Measurements from ENCODE around the gene PCDH9. TPM values are rescaled to one million over a fixed set of nuclear protein-coding genes. Genes with fewer than 3 reads are reported as not detected.
"Not testable (repeated sequence)": the region's sequence is repeated elsewhere in the genome, so short reads cannot be mapped to it uniquely, and the experiment has no call there.

Gene PCDH9
- total RNA-seq, 1 donor from 2014 or later = 20.2 TPM

DNA sequence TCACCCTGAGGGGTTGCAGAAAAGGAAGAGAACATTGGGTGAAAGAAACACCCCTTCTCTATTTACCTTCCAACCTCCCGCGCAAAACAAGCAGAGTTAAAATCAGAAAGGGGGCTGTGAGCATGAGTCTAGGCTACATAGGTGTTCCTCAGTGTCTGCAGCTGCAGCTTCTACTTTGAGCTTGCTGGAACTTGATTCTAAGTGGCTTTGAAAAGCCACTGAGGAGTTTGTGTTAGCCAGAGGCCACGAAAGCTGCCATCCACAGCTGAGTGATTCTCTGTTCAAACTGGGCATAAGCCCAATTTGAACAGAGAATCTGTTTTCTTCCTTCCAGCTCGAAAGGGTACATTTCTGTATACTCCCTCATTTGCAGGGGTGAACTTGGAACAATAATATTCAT, 343.9 kb downstream of the PCDH9 start:
- Mint-ChIP-seq H3K27me3 (no peaks in the 10 kb centered on the region), H3K27ac (no peak overlapping the region), H3K4me1 (ENCODE audit: unreplicated experiment) (peaks cover 13% of the 10 kb centered on the region), H3K4me3 (no peak overlapping the region), H3K9me3 (peaks cover under 1% of the 10 kb centered on the region), H3K36me3 (no peaks in the 10 kb centered on the region)
- TF ChIP-seq CTCF (conservative IDR thresholded peaks at IDR 0.05) = no peak
- no peak for DNase-seq (ENCODE audit: extremely low spot score, unreplicated experiment)

- H3K36me3 Mint-ChIP-seq; H3K4me1 Mint-ChIP-seq (ENCODE audit: unreplicated experiment); H3K27ac Mint-ChIP-seq; H3K27me3 Mint-ChIP-seq; H3K9me3 Mint-ChIP-seq; DNase-seq (ENCODE audit: extremely low spot score, unreplicated experiment); H3K4me3 Mint-ChIP-seq: not testable (repeated sequence)
Measured at GRCh38 chr13:66881170-66881569, 349.0 kb downstream of the PCDH9 start.

GRCh38 chr13:66879988-66880387, 350.1 kb downstream of the PCDH9 start:
- Mint-ChIP-seq H3K4me3 (no peak overlapping the region), H3K36me3 (no peaks in the 10 kb centered on the region), H3K4me1 (ENCODE audit: unreplicated experiment) (no peaks in the 10 kb centered on the region), H3K27me3 (no peaks in the 10 kb centered on the region), H3K9me3 (peaks cover 9% of the 10 kb centered on the region), H3K27ac (no peak overlapping the region)
- DNase-seq (ENCODE audit: extremely low spot score, unreplicated experiment) = no peak
- no peak for TF ChIP-seq CTCF (conservative IDR thresholded peaks at IDR 0.05)

GRCh38 chr13:66875264-66875663, 354.9 kb downstream of the PCDH9 start:
- Mint-ChIP-seq H3K36me3 (no peaks in the 10 kb centered on the region), H3K27me3 (no peaks in the 10 kb centered on the region), H3K9me3 (peaks cover 5% of the 10 kb centered on the region), H3K27ac (no peak overlapping the region), H3K4me1 (ENCODE audit: unreplicated experiment) (no peaks in the 10 kb centered on the region), H3K4me3 (no peak overlapping the region)
- DNase-seq (ENCODE audit: extremely low spot score, unreplicated experiment) = no peak
- no peak for TF ChIP-seq CTCF (conservative IDR thresholded peaks at IDR 0.05)

GRCh38 chr13:66864627-66865026, 365.5 kb downstream of the PCDH9 start:
- no peaks in the 10 kb centered on the region for H3K36me3 Mint-ChIP-seq
- TF ChIP-seq CTCF (conservative IDR thresholded peaks at IDR 0.05) = no peak
- DNase-seq (ENCODE audit: extremely low spot score, unreplicated experiment) = no peak
- no peaks in the 10 kb centered on the region for H3K27me3 Mint-ChIP-seq
- no peak overlapping the region for H3K27ac Mint-ChIP-seq
- no peaks in the 10 kb centered on the region for H3K9me3 Mint-ChIP-seq
- peaks cover 4% of the 10 kb centered on the region for H3K4me1 Mint-ChIP-seq (ENCODE audit: unreplicated experiment)
- H3K4me3 Mint-ChIP-seq = no peak overlapping the region

- DNase-seq (ENCODE audit: extremely low spot score, unreplicated experiment) = no peak
- Mint-ChIP-seq H3K27ac (no peak overlapping the region), H3K9me3 (no peaks in the 10 kb centered on the region), H3K36me3 (no peaks in the 10 kb centered on the region), H3K27me3 (no peaks in the 10 kb centered on the region), H3K4me3 (no peak overlapping the region), H3K4me1 (ENCODE audit: unreplicated experiment) (peaks cover 4% of the 10 kb centered on the region)
- no peak for TF ChIP-seq CTCF (conservative IDR thresholded peaks at IDR 0.05)
Measured at GRCh38 chr13:66860878-66861417, 369.2 kb downstream of the PCDH9 start.

Data from type B pancreatic cell (in vitro differentiated cells).